K562 (cell line): ENCODE data around the gene KRI1. TPM values are rescaled to one million over a fixed set of nuclear protein-coding genes. Genes with fewer than 3 reads are reported as not detected.
"Not testable (repeated sequence)": the region's sequence is repeated elsewhere in the genome, so short reads cannot be mapped to it uniquely, and the experiment has no call there.

ENCODE experiments used
- ATAC-seq: fragments of 200-7000 bp; cut with Tn5 transposase; 3 replicates; pipeline ENCODE4 v1.9.1; 2020; ENCODE audit warnings: moderate library complexity
- BruUV-seq: library from RNA; stranded (reverse); fragments of 400-500 nt; replicated peaks from 2 replicates; lab custom pipeline; 2021; lab: Mats Ljungman, UMichigan
- CTCF ChIA-PET: fragments of 300-600 bp; formaldehyde crosslinking; extraction: SDS; loops from one replicate; lab custom pipeline; 2021; ENCODE audit warnings: low intra/inter-chr PET ratio; lab: Yijun Ruan, JAX
- POLR2A ChIA-PET: fragments of 300-600, 350-650 bp; sonication (Branson Sonifier 250); formaldehyde crosslinking; extraction: SDS; loops from one replicate; lab custom pipeline; 2021; ENCODE audit warnings: antibody characterized with exemption, inconsistent platforms; lab: Yijun Ruan, JAX
- DNase-seq, 4 experiments: peaks; one replicate each; pipeline versions ENCODE4 v3.0.0 to v3.0.0-alpha.2; 2011 to 2018; ENCODE audit warnings: low spot score in 3 of 4, mixed read lengths in 3 of 4; ENCODE audit errors: extremely low read depth in 1 of 4
- FAIRE-seq: peaks from 2 replicates; lab custom pipeline; 2011; peaks lifted over from hg19 to GRCh38; lab: Jason Lieb, UNC
- H2AFZ ChIP-seq: 2 replicates; pipeline ENCODE4 v1.6.0; 2011; ENCODE audit warnings: low read depth, low read length, control low read depth, inconsistent platforms
- H3K27ac ChIP-seq: fragments of 200-600 bp; 3 replicates; pipeline ENCODE4 v1.8.0; 2011; ENCODE audit warnings: low read depth, mild to moderate bottlenecking, control low read depth, inconsistent platforms, low read length, moderate library complexity, mixed read lengths; ENCODE audit errors: extremely low read depth
- H3K27me3 ChIP-seq, 2 experiments: fragments of 300-600 bp in 1 of 2; 2 replicates in 1 of 2; 3 replicates in 1 of 2; pipeline versions ENCODE4 v1.6.0 to v1.8.0; 2011; ENCODE audit warnings: inconsistent platforms in 2 of 2, low read length in 2 of 2, mild to moderate bottlenecking in 1 of 2, mixed read lengths in 1 of 2, moderate library complexity in 1 of 2; ENCODE audit not compliant: control insufficient read depth in 2 of 2, insufficient read depth in 2 of 2
- H3K36me3 ChIP-seq: fragments of 300-600 bp; 3 replicates; pipeline ENCODE4 v1.8.0; 2011; ENCODE audit warnings: mild to moderate bottlenecking, low read length, inconsistent platforms; ENCODE audit not compliant: control insufficient read depth, insufficient read depth
- H3K4me1 ChIP-seq, 2 experiments: fragments of 200-600 bp in 1 of 2; replicated peaks in 1 of 2; 2 replicates in 1 of 2; 3 replicates in 1 of 2; pipeline versions ENCODE4 v1.5.1 to v1.8.0; 2011; ENCODE audit warnings: inconsistent platforms in 2 of 2, low read length in 2 of 2, mild to moderate bottlenecking in 1 of 2, mixed read lengths in 1 of 2, moderate library complexity in 1 of 2; ENCODE audit not compliant: control insufficient read depth in 2 of 2, insufficient read depth in 2 of 2
- H3K4me2 ChIP-seq: 2 replicates; pipeline ENCODE4 v1.6.1; 2011; ENCODE audit warnings: low read length, control low read depth, inconsistent platforms, mixed read lengths; ENCODE audit not compliant: insufficient read depth
- H3K4me3 ChIP-seq: fragments of 200-600 bp; sonication (generic), shearing (Covaris generic); 2 replicates; pipeline ENCODE4 v1.5.1; 2016; ENCODE audit warnings: control low read depth, inconsistent platforms
- H3K79me2 ChIP-seq: fragments of 200-600 bp; 3 replicates; pipeline ENCODE4 v1.8.0; 2011; ENCODE audit warnings: low read length, inconsistent platforms; ENCODE audit not compliant: control insufficient read depth, insufficient read depth
- H3K9ac ChIP-seq, 2 experiments: 2 replicates each; pipeline versions ENCODE4 v1.6.0 to v1.6.1; 2011; ENCODE audit warnings: low read depth in 2 of 2, low read length in 2 of 2, control low read depth in 1 of 2, inconsistent platforms in 1 of 2, mild to moderate bottlenecking in 1 of 2, mixed read lengths in 1 of 2; ENCODE audit not compliant: insufficient read depth in 1 of 2
- H3K9me1 ChIP-seq: one replicate; pipeline ENCODE4 v1.6.0; 2011; ENCODE audit warnings: inconsistent platforms, mild to moderate bottlenecking, low read length, moderate library complexity; ENCODE audit not compliant: control insufficient read depth, insufficient read depth
- H3K9me3 ChIP-seq: replicated peaks from 2 replicates; pipeline ENCODE4 v1.5.1; 2011; ENCODE audit warnings: low read depth, low read length, inconsistent platforms; ENCODE audit not compliant: control insufficient read depth, insufficient read depth
- H4K20me1 ChIP-seq: replicated peaks from 2 replicates; pipeline ENCODE4 v1.6.1; 2011; ENCODE audit warnings: low read length, inconsistent platforms, mixed read lengths; ENCODE audit not compliant: control insufficient read depth, insufficient read depth
- EGR1 ChIP-seq: fragments of 450-650 bp; conservative IDR thresholded peaks from 2 replicates; pipeline ENCODE4 v1.6.1; 2017; ENCODE audit warnings: mild to moderate bottlenecking
- FOXP1 ChIP-seq: sonication (generic); formaldehyde crosslinking; IDR thresholded peaks from 2 replicates; pipeline ENCODE4 v1.8.0; 2022; ENCODE audit warnings: mild to moderate bottlenecking, missing genetic modification reagents
- KDM1A ChIP-seq, 2 experiments: fragments of 450-650 bp; IDR thresholded peaks; 2 replicates each; pipeline ENCODE4 v1.6.1; 2016; ENCODE audit warnings: mild to moderate bottlenecking in 2 of 2
- PTRF ChIP-seq: fragments of 450-650 bp; IDR thresholded peaks from 2 replicates; pipeline ENCODE4 v1.6.1; 2016; ENCODE audit warnings: mild to moderate bottlenecking, missing genetic modification characterization, missing compliant biosample characterization
- RBM25 ChIP-seq: fragments of 200-400 bp; formaldehyde crosslinking; IDR thresholded peaks from 2 replicates; pipeline ENCODE4 v1.6.1; 2018; ENCODE audit warnings: low read length, low read depth, moderate library complexity; ENCODE audit not compliant: severe bottlenecking
- ZNF121 ChIP-seq: sonication (generic); formaldehyde crosslinking; conservative IDR thresholded peaks from 2 replicates; pipeline ENCODE4 v1.8.0; 2022; ENCODE audit warnings: missing genetic modification reagents
- ZNF384 ChIP-seq: IDR thresholded peaks from 2 replicates; pipeline ENCODE4 v1.6.1; 2012; ENCODE audit warnings: low read depth, low read length, improper control_type of control experiment
- ZNF780A ChIP-seq: fragments of 250-450 bp; sonication (Bioruptor Pico); IDR thresholded peaks from 2 replicates; pipeline ENCODE4 v1.5.0; 2021; ENCODE audit warnings: mild to moderate bottlenecking
- WGBS: fragments of 100-300 bp; shearing (Covaris generic); methylation state at CpG from one replicate; pipeline ENCODE4 v1.1.6; 2016; ENCODE audit warnings: low coverage, mixed read lengths; ENCODE audit not compliant: insufficient coverage; ENCODE audit errors: missing lambda C conversion rate; 5-methylcytosine and 5-hydroxymethylcytosine counted together
- in situ Hi-C: fragments of 300-500 bp; cut with MboI; formaldehyde crosslinking; loops from 4 replicates; pipeline ENCODE4 v1.15.0; 2018; ENCODE audit warnings: inconsistent platforms, mixed read lengths
- intact Hi-C: fragments of 100-400 bp; cut with micrococcal nuclease; formaldehyde crosslinking; loops from 2 replicates; pipeline ENCODE4 v1.14.2; 2022
- polyA plus RNA-seq, 8 experiments: library from polyadenylated mRNA; depleted of rRNA in 4 of 8; stranded (reverse) in 5 of 8; unstranded in 3 of 8; fragments of >200 nt; fragmentation: Nextera tagmentation in 2 of 8; fragmentation: Illumina TruSeq in 1 of 8; extraction: Ambion mirVana in 2 of 8; extraction: Trizol in 1 of 8; gene quantifications; 2 replicates each; pipeline versions ENCODE4 v1.2.1 to v1.2.3, GENCODE V29; 2011 to 2014; ENCODE audit warnings: inconsistent platforms in 1 of 8, missing spikeins in 1 of 8
- total RNA-seq, 7 experiments: library from RNA; depleted of rRNA in 6 of 7; stranded (reverse); fragments of >200 nt in 6 of 7; fragmentation: Illumina TruSeq in 2 of 7; extraction: Trizol in 2 of 7; gene quantifications; 2 replicates each; pipeline versions ENCODE4 v1.2.1 to v1.2.3, GENCODE V29; 2011 to 2021; ENCODE audit warnings: low replicate concordance in 1 of 7
- TF ChIP-seq, protein P1 (sequence below): sonication (generic); formaldehyde crosslinking; IDR thresholded peaks from 2 replicates; pipeline ENCODE4 v1.8.1; 2023; ENCODE audit warnings: mild to moderate bottlenecking, missing genetic modification reagents

The KRI1 gene
- total and polyA plus RNA-seq, 9 of the 15 experiments (the other 6 are each of a cell fraction or from before 2014, with no cell fraction given): 1.1 to 50.7 (median 24.7) TPM

- intact Hi-C loops: loop anchor here (1.0 to 5.0 kb wide), 3 partner anchors 22 to 39 kb away; no protein-coding TSS in a partner anchor
Observed at GRCh38 chr19:10543059-10543419, 22.8 kb downstream of the KRI1 start.

DNA sequence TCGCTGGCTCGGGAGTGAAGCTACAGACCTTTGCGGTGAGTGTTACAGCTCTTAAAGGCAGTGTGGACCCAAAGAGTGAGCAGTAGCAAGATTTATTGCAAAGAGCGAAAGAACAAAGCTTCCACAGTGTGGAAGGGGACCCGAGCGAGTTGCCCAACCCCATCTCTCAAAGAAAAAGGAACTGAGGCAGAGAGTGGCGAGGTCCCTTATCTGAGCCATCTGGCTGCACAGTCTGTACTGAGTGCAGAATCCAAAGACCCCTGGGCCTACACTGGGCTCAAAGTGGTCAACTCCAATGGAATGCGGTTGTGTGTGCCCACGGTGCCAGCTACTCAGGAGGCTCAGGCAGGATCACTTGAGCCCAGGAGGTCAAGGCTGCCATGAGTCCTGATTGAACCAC lies 26.8 kb downstream of the KRI1 start:
- ATAC-seq, H3K9me1 ChIP-seq, H3K27me3 ChIP-seq, H3K9me3 ChIP-seq, POLR2A ChIA-PET, FAIRE-seq, DNase-seq, H3K27ac ChIP-seq, BruUV-seq, CTCF ChIA-PET, in situ Hi-C loops, H4K20me1 ChIP-seq, H3K4me3 ChIP-seq, H3K79me2 ChIP-seq, H3K36me3 ChIP-seq, intact Hi-C loops: not testable (repeated sequence)
- 9% methylated on average over 6 of the region's 9 CpGs for WGBS
- peak overlapping the region; percentile 12 for H3K4me2 ChIP-seq
- H3K9ac ChIP-seq: peak overlapping the region in 1 of 2 experiments; percentile 75; a peak in 1 of 4 replicates
- H3K4me1 ChIP-seq: peaks cover 4 to 26% of the 10 kb centered on the region in 2 experiments; a peak in 4 of 5 replicates
- H2AFZ ChIP-seq: peak overlapping the region; percentile 40; the same call in 1 of the 2 replicates

More at GRCh38 chr19:10543059-10543419, 22.8 kb downstream of the KRI1 start:
- Histone ChIP-seq H3K9me1 (no peaks in the 10 kb centered on the region), H4K20me1 (0 out of 2 replicates have a peak, but pooled peaks cover 4% of the 10 kb centered on the region), H3K4me3 (peak overlapping the region; percentile 97; the same call in 1 of the 2 replicates), H3K9ac (0 out of 4 replicates have a peak overlapping the region, but pooled peaks of 1 of the 2 experiments have one; percentile 70), H2AFZ (no peak overlapping the region), H3K4me2 (peak overlapping the region; percentile 62; the same call in 1 of the 2 replicates), H3K36me3 (peaks cover 20% of the 10 kb centered on the region; the same call in 2 of the 3 replicates), H3K4me1 (peaks cover 6 to 43% of the 10 kb centered on the region in 2 experiments; a peak in 4 of 5 replicates), H3K27ac (no peak overlapping the region), H3K27me3 (no peaks in the 10 kb centered on the region; a peak in 1 of 5 replicates), H3K9me3 (no peaks in the 10 kb centered on the region), H3K79me2 (peaks cover 24% of the 10 kb centered on the region)
- no peak for TF ChIP-seq PTRF (tag)
- TF ChIP-seq KDM1A (IDR thresholded peaks at IDR 0.05): no peak
- TF ChIP-seq ZNF384: peak; percentile 45
- no peak for TF ChIP-seq EGR1
- no peak for TF ChIP-seq FOXP1 (CRISPR knock-in tag)
- TF ChIP-seq ZNF780A: no peak
- TF ChIP-seq ZNF121 (CRISPR knock-in tag): peak; percentile 91
- peak; percentile 63 for TF ChIP-seq RBM25
- TF ChIP-seq, protein P1, sequence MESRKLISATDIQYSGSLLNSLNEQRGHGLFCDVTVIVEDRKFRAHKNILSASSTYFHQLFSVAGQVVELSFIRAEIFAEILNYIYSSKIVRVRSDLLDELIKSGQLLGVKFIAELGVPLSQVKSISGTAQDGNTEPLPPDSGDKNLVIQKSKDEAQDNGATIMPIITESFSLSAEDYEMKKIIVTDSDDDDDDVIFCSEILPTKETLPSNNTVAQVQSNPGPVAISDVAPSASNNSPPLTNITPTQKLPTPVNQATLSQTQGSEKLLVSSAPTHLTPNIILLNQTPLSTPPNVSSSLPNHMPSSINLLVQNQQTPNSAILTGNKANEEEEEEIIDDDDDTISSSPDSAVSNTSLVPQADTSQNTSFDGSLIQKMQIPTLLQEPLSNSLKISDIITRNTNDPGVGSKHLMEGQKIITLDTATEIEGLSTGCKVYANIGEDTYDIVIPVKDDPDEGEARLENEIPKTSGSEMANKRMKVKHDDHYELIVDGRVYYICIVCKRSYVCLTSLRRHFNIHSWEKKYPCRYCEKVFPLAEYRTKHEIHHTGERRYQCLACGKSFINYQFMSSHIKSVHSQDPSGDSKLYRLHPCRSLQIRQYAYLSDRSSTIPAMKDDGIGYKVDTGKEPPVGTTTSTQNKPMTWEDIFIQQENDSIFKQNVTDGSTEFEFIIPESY (CRISPR knock-in tag): peak; percentile 99
- DNase-seq: no peak
- BruUV-seq: no TSS peak
- no peak for FAIRE-seq
- ATAC-seq: no peak
- POLR2A ChIA-PET: interaction anchor here (0.6 to 2.9 kb wide), 8 partner anchors 10 to 796 kb away, joined by 3 to 10 read pairs (median 3); partner anchors contain the start of gene KRI1
- in situ Hi-C loops: no loop called here
- CTCF ChIA-PET: no interaction called here
- 53% methylated on average over 8 of the region's 8 CpGs for WGBS
